Stomach (tissue), 9 donors: ENCODE data around the gene CBLL1. TPM values are rescaled to one million over a fixed set of nuclear protein-coding genes. Genes with fewer than 3 reads are reported as not detected.

Source experiments
- DNase-seq, 2 donors: peaks; one replicate each; pipeline versions ENCODE4 v3.0.0 to v3.0.0-alpha.2; 2013 to 2019
- H3K27ac ChIP-seq, 5 donors: fragments of 200-600 bp in 4 of 5; sonication (generic) in 4 of 5; one replicate each; pipeline ENCODE4 v1.5.1; 2013 to 2019; ENCODE audit warnings: mild to moderate bottlenecking in 1 of 5, moderate library complexity in 1 of 5
- H3K27me3 ChIP-seq, 3 donors: fragments of 200-600 bp; sonication (generic); one replicate each; pipeline ENCODE4 v1.5.1; 2017 to 2019; ENCODE audit warnings: mixed run types in 1 of 3
- H3K36me3 ChIP-seq, 4 donors: fragments of 200-600 bp; sonication (generic); 1 replicate in 3 of 4; 2 replicates in 1 of 4; pipeline ENCODE4 v1.5.1; 2016 to 2019
- H3K4me1 ChIP-seq, 4 donors: fragments of 200-600 bp; sonication (generic); one replicate each; pipeline ENCODE4 v1.5.1; 2016 to 2019
- H3K4me3 ChIP-seq, 4 donors: fragments of 200-600 bp; sonication (generic) in 3 of 4; one replicate each; pipeline ENCODE4 v1.5.1; 2016 to 2019; ENCODE audit warnings: mild to moderate bottlenecking in 1 of 4
- H3K9me3 ChIP-seq, 4 donors: fragments of 200-600 bp; sonication (generic); one replicate each; pipeline ENCODE4 v1.5.1; 2016 to 2019
- EP300 ChIP-seq: sonication (generic); formaldehyde crosslinking; IDR thresholded peaks from one replicate; pipeline ENCODE4 v1.6.1; 2017; ENCODE audit warnings: antibody characterized with exemption
- POLR2A ChIP-seq, 4 donors: fragments of 450-650 bp; IDR thresholded peaks; one replicate each; pipeline ENCODE4 v1.6.1; 2016; ENCODE audit warnings: antibody characterized with exemption in 4 of 4, control low read depth in 2 of 4, mild to moderate bottlenecking in 1 of 4, moderate library complexity in 1 of 4
- POLR2AphosphoS5 ChIP-seq, 3 donors: sonication (generic); formaldehyde crosslinking; IDR thresholded peaks; one replicate each; pipeline ENCODE4 v1.6.1; 2016; ENCODE audit warnings: antibody characterized with exemption in 3 of 3
- WGBS, 5 donors: extraction: QIAGEN DNeasy Blood & Tissue Kit in 3 of 5; methylation state at CpG; one replicate each; pipeline versions ENCODE4 v1.1.5 to v1.1.7; 2013 to 2018; 5-methylcytosine and 5-hydroxymethylcytosine counted together
- intact Hi-C: fragments of 100-400 bp; cut with DNase I; formaldehyde crosslinking; loops from one replicate; pipeline ENCODE4 v1.15.1; 2023; ENCODE audit warnings: low total_unique reads
- polyA plus RNA-seq, 3 donors: library from polyadenylated mRNA; stranded (reverse); fragments of 200-250 nt; gene quantifications; one replicate each; pipeline ENCODE4 v1.2.3, GENCODE V29; 2013
- total RNA-seq, 5 donors: library from RNA; depleted of rRNA; stranded (reverse); fragments of >200 nt; gene quantifications; one replicate each; pipeline versions ENCODE4 v1.1.0 to v1.2.3, GENCODE V29; 2014 to 2016
- TF ChIP-seq, protein P1 (sequence below), 7 experiments: fragments of 450-650 bp in 4 of 7; fragments of 200-600 bp in 3 of 7; sonication (generic) in 3 of 7; IDR thresholded peaks; one replicate each; pipeline ENCODE4 v1.5.1; 2016 to 2019; ENCODE audit warnings: antibody characterized with exemption in 7 of 7, control low read depth in 2 of 7, mild to moderate bottlenecking in 1 of 7
- donor health status: healthy with polysubstance abuse.
- donor health status: Bipolar disorder and iron deficiency.
- donor health status: healthy.

CBLL1 gene
- total and polyA plus RNA-seq, 8 donors = 4.8 to 29.4 (median 11.8) TPM

DNA sequence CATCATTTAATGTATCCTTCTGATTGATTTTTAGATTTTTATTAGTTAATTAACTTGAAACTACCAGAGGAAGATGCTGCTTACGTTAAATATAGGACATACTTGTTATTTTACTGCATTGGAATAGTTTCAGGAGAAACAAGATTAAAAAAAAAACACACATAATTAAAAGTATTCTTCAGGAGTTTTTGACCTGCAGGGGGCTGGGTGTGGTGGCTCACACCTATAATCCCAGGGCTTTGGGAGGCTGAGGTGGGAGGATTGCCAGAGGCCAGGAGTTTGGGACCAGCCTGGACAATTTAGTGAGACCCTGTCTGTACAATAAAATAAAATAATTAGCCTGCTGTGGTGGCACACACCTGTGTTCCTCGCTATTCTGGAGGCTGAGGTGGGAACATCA lies 10.7 kb downstream of the CBLL1 start:
- 92 to 99% (median 98%) methylated on average over 2 of the region's 2 CpGs for WGBS, 5 donors
- peaks cover 25 to 100% (median 100%) of the 10 kb centered on the region in 4 donors for H3K36me3 ChIP-seq

DNA sequence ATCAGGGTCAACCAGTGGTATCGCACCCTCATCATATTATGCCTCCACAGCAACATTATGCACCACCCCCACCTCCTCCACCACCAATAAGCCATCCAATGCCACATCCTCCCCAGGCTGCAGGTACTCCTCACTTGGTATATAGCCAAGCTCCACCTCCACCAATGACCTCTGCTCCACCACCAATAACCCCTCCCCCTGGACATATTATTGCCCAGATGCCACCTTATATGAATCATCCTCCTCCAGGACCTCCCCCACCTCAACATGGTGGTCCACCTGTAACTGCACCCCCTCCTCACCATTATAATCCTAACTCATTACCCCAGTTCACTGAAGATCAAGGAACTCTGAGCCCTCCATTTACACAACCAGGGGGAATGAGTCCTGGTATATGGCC lies 14.7 kb downstream of the CBLL1 start:
- Histone ChIP-seq H3K36me3 (peaks cover 19 to 73% (median 71%) of the 10 kb centered on the region in 4 donors), H3K4me1 (no peaks in the 10 kb centered on the region), H3K4me3 (no peak overlapping the region), H3K27me3 (no peaks in the 10 kb centered on the region), H3K27ac (no peak overlapping the region), H3K9me3 (no peaks in the 10 kb centered on the region)
- no peak for TF ChIP-seq POLR2AphosphoS5 (IDR thresholded peaks at IDR 0.05)
- no peak for TF ChIP-seq EP300
- TF ChIP-seq POLR2A (IDR thresholded peaks at IDR 0.05) = no peak
- TF ChIP-seq, protein P1, sequence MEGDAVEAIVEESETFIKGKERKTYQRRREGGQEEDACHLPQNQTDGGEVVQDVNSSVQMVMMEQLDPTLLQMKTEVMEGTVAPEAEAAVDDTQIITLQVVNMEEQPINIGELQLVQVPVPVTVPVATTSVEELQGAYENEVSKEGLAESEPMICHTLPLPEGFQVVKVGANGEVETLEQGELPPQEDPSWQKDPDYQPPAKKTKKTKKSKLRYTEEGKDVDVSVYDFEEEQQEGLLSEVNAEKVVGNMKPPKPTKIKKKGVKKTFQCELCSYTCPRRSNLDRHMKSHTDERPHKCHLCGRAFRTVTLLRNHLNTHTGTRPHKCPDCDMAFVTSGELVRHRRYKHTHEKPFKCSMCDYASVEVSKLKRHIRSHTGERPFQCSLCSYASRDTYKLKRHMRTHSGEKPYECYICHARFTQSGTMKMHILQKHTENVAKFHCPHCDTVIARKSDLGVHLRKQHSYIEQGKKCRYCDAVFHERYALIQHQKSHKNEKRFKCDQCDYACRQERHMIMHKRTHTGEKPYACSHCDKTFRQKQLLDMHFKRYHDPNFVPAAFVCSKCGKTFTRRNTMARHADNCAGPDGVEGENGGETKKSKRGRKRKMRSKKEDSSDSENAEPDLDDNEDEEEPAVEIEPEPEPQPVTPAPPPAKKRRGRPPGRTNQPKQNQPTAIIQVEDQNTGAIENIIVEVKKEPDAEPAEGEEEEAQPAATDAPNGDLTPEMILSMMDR (IDR thresholded peaks at IDR 0.05) = no peak
- no peak for DNase-seq
- intact Hi-C loops = no loop called here
- 94 to 98% (median 95%) methylated on average over 1 of the region's 1 CpG for WGBS, 5 donors

More for the DNA sequence above, 10.7 kb downstream of the CBLL1 start:
- Histone ChIP-seq H3K27me3 (no peaks in the 10 kb centered on the region), H3K27ac (no peak overlapping the region), H3K4me1 (peaks cover 0 to 4% (median 0%) of the 10 kb centered on the region in 4 donors), H3K9me3 (no peaks in the 10 kb centered on the region), H3K4me3 (no peak overlapping the region)
- TF ChIP-seq POLR2AphosphoS5 (IDR thresholded peaks at IDR 0.05) = no peak
- TF ChIP-seq, protein P1 (IDR thresholded peaks at IDR 0.05) = peak in 1 of 7 experiments; percentile 8
- DNase-seq = no peak
- intact Hi-C loops = no loop called here

DNA sequence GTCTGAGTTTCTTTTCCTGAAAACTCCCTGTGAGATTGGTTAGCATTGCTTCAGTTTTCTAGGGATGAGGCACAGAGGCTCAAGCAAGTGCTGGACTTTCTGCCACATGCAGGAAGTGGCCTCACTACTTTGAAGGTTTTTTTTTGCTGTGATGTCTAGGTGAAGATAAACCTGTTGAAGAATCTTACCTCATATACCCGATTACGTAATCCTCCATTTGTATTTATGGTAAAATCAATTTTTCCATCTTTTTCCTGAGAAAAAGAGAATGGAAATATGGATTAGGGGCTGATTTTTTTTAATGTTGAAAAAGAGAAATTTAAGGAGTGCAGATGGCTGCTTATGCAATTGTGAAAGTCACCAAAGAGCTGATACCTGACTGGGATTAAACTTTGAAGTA lies 23.4 kb downstream of the CBLL1 start:
- intact Hi-C loops = no loop called here
- WGBS, 5 donors = 93 to 97% (median 95%) methylated on average over 2 of the region's 2 CpGs
- no peaks in the 10 kb centered on the region for H3K36me3 ChIP-seq
- no peaks in the 10 kb centered on the region for H3K27me3 ChIP-seq
- TF ChIP-seq POLR2AphosphoS5 (IDR thresholded peaks at IDR 0.05) (no peak), EP300 (no peak), POLR2A (IDR thresholded peaks at IDR 0.05) (no peak)
- TF ChIP-seq, protein P1 (IDR thresholded peaks at IDR 0.05) = no peak
- H3K27ac ChIP-seq = no peak overlapping the region
- H3K4me1 ChIP-seq = no peaks in the 10 kb centered on the region
- H3K9me3 ChIP-seq = no peaks in the 10 kb centered on the region
- no peak overlapping the region for H3K4me3 ChIP-seq
- DNase-seq = no peak

DNA sequence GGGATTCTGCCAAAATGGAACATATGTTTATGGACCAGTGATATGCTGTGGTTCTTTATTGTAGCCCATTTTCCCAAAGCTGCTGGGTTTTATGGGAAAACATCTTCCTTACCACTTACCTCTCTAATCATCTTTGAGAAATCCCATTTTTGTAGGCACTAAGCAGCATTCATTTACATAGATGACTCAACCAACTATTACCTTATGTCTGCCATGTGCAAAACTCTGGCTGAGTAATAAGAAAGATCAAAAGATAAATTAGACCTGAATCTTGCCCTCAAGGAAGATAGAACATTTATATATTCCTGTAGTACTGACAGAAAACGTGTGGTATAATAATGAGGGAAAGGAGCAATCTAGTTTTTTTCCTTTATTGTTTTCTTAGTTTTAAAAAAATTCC lies 24.3 kb downstream of the CBLL1 start:
- intact Hi-C loops = no loop called here
- 60 to 83% (median 74%) methylated on average over 1 of the region's 1 CpG for WGBS, 5 donors

More for the DNA sequence above, 24.3 kb downstream of the CBLL1 start:
- no peak for DNase-seq
- no peaks in the 10 kb centered on the region for H3K27me3 ChIP-seq
- H3K9me3 ChIP-seq = no peaks in the 10 kb centered on the region
- H3K4me1 ChIP-seq = no peaks in the 10 kb centered on the region
- H3K4me3 ChIP-seq = no peak overlapping the region
- TF ChIP-seq POLR2AphosphoS5 (IDR thresholded peaks at IDR 0.05) (no peak), POLR2A (IDR thresholded peaks at IDR 0.05) (no peak), EP300 (no peak)
- TF ChIP-seq, protein P1 (IDR thresholded peaks at IDR 0.05) = no peak
- H3K36me3 ChIP-seq = no peaks in the 10 kb centered on the region
- H3K27ac ChIP-seq = no peak overlapping the region
